HCT116 (cell line): ENCODE measurements around the gene TJP2.

Experiments
- CBX3 ChIP-seq: IDR thresholded peaks from 2 replicates; pipeline ENCODE4 v1.6.1; 2012; ENCODE audit warnings: low read depth
- CTCF ChIP-seq, 3 experiments: fragments of 200-600 bp in 1 of 3; sonication (generic) in 1 of 3; IDR thresholded peaks in 2 of 3; conservative IDR thresholded peaks in 1 of 3; 2 replicates each; pipeline ENCODE4 v1.5.1; 2012 to 2017; ENCODE audit warnings: low read depth in 2 of 3, low read length in 2 of 3, antibody characterized with exemption in 1 of 3, borderline replicate concordance in 1 of 3, control low read depth in 1 of 3, mild to moderate bottlenecking in 1 of 3, mixed read lengths in 1 of 3, mixed run types in 1 of 3, moderate library complexity in 1 of 3; ENCODE audit not compliant: insufficient read depth in 1 of 3
- POLR2A ChIP-seq: IDR thresholded peaks from 2 replicates; pipeline ENCODE4 v1.7.0; 2011; ENCODE audit warnings: borderline replicate concordance; ENCODE audit not compliant: insufficient read depth, insufficient read length; ENCODE audit errors: extremely low read depth
- POLR2AphosphoS5 ChIP-seq: IDR thresholded peaks from 2 replicates; pipeline ENCODE4 v1.6.1; 2011; ENCODE audit warnings: mild to moderate bottlenecking, low read depth, low read length, moderate library complexity
- SIN3A ChIP-seq: IDR thresholded peaks from 2 replicates; pipeline ENCODE4 v1.6.1; 2012; ENCODE audit warnings: low read depth

- TF ChIP-seq POLR2AphosphoS5 (no peak), POLR2A (no peak), CTCF (IDR thresholded peaks at IDR 0.05 in 2 of 3, conservative IDR thresholded peaks at IDR 0.05 in 1 of 3; ENCODE audit: borderline replicate concordance in 1 of 3, insufficient read depth in 1 of 3, low read depth in 2 of 3, low read length in 2 of 3) (no peak), CBX3 (no peak), SIN3A (no peak)
These were observed 44.1 kb downstream of the TJP2 start for GRCh38 chr9:69218166-69218565.
